Prostate gland (tissue), 2 donors: Measurements from ENCODE around the gene CKAP2L. TPM values are rescaled to one million over a fixed set of nuclear protein-coding genes. Genes with fewer than 3 reads are reported as not detected.

Source experiments
- DNase-seq: peaks from one replicate; pipeline ENCODE4 v3.0.0-alpha.2; 2019; ENCODE audit warnings: low spot score
- H3K27ac ChIP-seq, 2 donors: fragments of 200-600 bp; sonication (generic); 2 replicates each; pipeline ENCODE4 v1.5.1; 2017 to 2019
- H3K27me3 ChIP-seq: fragments of 200-600 bp; sonication (generic); replicated peaks from 2 replicates; pipeline ENCODE4 v1.5.1; 2019; ENCODE audit not compliant: insufficient read depth
- H3K36me3 ChIP-seq, 2 donors: fragments of 200-600 bp; sonication (generic); 1 replicate in 1 of 2; 2 replicates in 1 of 2; pipeline versions ENCODE4 v1.5.1 to v1.8.1; 2017 to 2019
- H3K4me1 ChIP-seq: fragments of 200-600 bp; sonication (generic); replicated peaks from 2 replicates; pipeline ENCODE4 v1.5.1; 2019
- H3K4me3 ChIP-seq, 2 donors: fragments of 200-600 bp; sonication (generic); 2 replicates each; pipeline ENCODE4 v1.5.1; 2017 to 2019
- H3K9me3 ChIP-seq: fragments of 200-600 bp; sonication (generic); 2 replicates; pipeline ENCODE4 v1.5.1; 2017
- POLR2A ChIP-seq: fragments of 450-650 bp; IDR thresholded peaks from one replicate; pipeline ENCODE4 v1.6.1; 2016; ENCODE audit warnings: antibody characterized with exemption, mild to moderate bottlenecking
- POLR2AphosphoS5 ChIP-seq: sonication (generic); formaldehyde crosslinking; IDR thresholded peaks from one replicate; pipeline ENCODE4 v1.6.1; 2017; ENCODE audit warnings: antibody characterized with exemption
- WGBS: methylation state at CpG from one replicate; pipeline ENCODE4 v1.1.5; 2018; 5-methylcytosine and 5-hydroxymethylcytosine counted together
- intact Hi-C: fragments of 100-400 bp; cut with DNase I; formaldehyde crosslinking; loops from one replicate; pipeline ENCODE4 v1.14.2; 2022
- total RNA-seq, 2 donors: library from RNA; depleted of rRNA; stranded (reverse); fragments of >200 nt; gene quantifications; one replicate each; pipeline ENCODE4 v1.1.0, GENCODE V29; 2016
- TF ChIP-seq, protein P1 (sequence below), 4 experiments: fragments of 200-600 bp in 2 of 4; fragments of 450-650 bp in 2 of 4; sonication (generic) in 2 of 4; IDR thresholded peaks; 1 replicate in 3 of 4; 2 replicates in 1 of 4; pipeline ENCODE4 v1.5.1; 2016 to 2019; ENCODE audit warnings: antibody characterized with exemption in 4 of 4, mild to moderate bottlenecking in 2 of 4, moderate library complexity in 2 of 4

The CKAP2L gene
- total RNA-seq, 2 donors from 2014 or later = 0.23 to 3.1 TPM

DNA sequence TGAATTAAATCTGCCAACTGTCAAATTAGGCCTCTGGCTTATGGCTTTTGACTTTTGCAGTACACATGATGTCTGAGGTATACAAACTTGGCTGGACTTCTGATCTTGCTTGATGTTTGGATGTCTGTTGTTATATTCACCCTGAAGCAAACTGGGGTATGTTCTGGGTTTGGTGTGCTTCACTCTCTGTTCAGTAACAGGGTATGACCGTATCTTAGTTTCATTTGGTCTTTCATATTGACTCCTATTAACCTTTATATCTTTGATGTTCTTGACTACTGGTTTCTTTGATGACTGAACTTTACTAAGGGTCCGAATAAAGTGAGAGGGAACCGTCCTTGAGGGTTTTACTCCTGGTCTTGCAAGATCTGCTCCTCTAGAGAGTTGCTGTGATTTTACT is 8.2 kb downstream of the CKAP2L start:
- TF ChIP-seq, protein P1, sequence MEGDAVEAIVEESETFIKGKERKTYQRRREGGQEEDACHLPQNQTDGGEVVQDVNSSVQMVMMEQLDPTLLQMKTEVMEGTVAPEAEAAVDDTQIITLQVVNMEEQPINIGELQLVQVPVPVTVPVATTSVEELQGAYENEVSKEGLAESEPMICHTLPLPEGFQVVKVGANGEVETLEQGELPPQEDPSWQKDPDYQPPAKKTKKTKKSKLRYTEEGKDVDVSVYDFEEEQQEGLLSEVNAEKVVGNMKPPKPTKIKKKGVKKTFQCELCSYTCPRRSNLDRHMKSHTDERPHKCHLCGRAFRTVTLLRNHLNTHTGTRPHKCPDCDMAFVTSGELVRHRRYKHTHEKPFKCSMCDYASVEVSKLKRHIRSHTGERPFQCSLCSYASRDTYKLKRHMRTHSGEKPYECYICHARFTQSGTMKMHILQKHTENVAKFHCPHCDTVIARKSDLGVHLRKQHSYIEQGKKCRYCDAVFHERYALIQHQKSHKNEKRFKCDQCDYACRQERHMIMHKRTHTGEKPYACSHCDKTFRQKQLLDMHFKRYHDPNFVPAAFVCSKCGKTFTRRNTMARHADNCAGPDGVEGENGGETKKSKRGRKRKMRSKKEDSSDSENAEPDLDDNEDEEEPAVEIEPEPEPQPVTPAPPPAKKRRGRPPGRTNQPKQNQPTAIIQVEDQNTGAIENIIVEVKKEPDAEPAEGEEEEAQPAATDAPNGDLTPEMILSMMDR (IDR thresholded peaks at IDR 0.05) = no peak
- TF ChIP-seq POLR2AphosphoS5 (no peak), POLR2A (no peak)
- Histone ChIP-seq H3K4me3 (no peak overlapping the region), H3K9me3 (no peaks in the 10 kb centered on the region), H3K4me1 (no peaks in the 10 kb centered on the region), H3K27me3 (no peaks in the 10 kb centered on the region), H3K27ac (no peak overlapping the region), H3K36me3 (no peaks in the 10 kb centered on the region)
- DNase-seq = no peak
- intact Hi-C loops = loop anchor here (10.0 kb wide), 1 partner anchor 199 kb away; no protein-coding TSS in a partner anchor
- WGBS = 74% methylated on average over 3 of the region's 3 CpGs

DNA sequence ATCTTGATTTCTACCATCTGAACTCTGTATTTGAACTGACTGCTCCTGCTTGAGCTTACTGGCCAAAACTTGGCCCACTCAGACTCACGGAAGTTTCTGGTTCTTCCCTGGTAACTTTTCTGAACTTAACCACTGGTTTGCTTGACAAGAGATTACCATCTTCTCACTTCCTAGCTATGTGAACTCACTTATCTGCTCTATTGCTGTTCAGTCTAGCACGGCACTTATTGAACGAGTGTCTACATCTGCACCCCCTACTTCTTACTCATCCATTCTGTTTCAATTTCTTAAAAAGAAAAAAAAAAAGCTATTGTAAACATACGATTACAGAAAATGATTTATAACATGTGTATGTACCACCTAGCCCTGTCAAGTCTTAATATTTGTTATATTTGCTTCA is 9.0 kb downstream of the CKAP2L start:
- Histone ChIP-seq H3K4me3 (no peak overlapping the region), H3K4me1 (no peaks in the 10 kb centered on the region), H3K9me3 (no peaks in the 10 kb centered on the region), H3K27ac (no peak overlapping the region), H3K36me3 (no peaks in the 10 kb centered on the region), H3K27me3 (no peaks in the 10 kb centered on the region)
- intact Hi-C loops = loop anchor here (10.0 kb wide), 1 partner anchor 199 kb away; no protein-coding TSS in a partner anchor
- TF ChIP-seq POLR2A (no peak), POLR2AphosphoS5 (no peak)
- TF ChIP-seq, protein P1 (IDR thresholded peaks at IDR 0.05) = no peak
- 76% methylated on average over 4 of the region's 4 CpGs for WGBS
- DNase-seq = no peak

DNA sequence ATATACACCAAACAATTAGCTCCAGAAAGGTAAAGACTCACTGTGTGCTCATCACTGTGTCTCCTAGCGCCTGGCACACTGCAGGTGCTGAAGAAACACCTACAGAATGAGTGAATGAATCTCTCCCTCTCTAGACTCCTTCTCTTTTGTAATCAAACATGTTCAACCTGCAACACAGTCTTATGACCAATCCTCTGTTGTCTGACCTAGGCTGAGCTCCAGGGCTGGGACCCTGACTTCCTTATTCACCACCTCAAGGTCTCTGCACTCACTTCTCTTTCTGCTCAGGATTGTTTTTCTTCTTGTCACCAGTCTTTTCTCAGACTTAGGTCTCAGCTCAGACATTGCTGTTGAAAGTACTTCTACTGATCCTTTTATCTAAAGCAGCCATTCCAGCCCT is 9.8 kb downstream of the CKAP2L start:
- Histone ChIP-seq H3K9me3 (no peaks in the 10 kb centered on the region), H3K27me3 (no peaks in the 10 kb centered on the region), H3K4me3 (no peak overlapping the region), H3K36me3 (no peaks in the 10 kb centered on the region), H3K27ac (no peak overlapping the region), H3K4me1 (no peaks in the 10 kb centered on the region)
- TF ChIP-seq, protein P1 (IDR thresholded peaks at IDR 0.05) = no peak
- TF ChIP-seq POLR2A (no peak), POLR2AphosphoS5 (no peak)
- WGBS = 93% methylated on average over 1 of the region's 1 CpG
- intact Hi-C loops = loop anchor here (10.0 kb wide), 1 partner anchor 200 kb away; no protein-coding TSS in a partner anchor
- DNase-seq = no peak

DNA sequence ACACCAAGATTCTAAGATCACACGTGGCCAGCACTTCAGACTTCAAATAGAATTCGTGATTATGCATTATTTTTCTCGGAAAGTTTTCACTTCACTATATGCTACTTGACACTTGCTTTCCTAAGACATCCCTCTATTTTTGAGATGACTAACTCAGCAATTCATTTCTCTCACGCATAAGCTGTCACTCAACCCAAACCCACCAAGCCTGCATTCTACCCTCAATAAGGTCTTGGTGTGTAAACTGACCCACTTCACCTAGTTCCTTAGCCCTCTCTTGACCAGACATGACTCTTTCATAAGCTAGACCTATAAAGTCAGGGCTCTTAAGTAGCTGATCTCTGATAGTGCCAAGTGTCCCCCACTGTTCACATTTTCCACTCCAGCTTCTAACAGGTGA is 11.7 kb downstream of the CKAP2L start:
- DNase-seq = no peak
- Histone ChIP-seq H3K9me3 (no peaks in the 10 kb centered on the region), H3K4me1 (no peaks in the 10 kb centered on the region), H3K27me3 (no peaks in the 10 kb centered on the region), H3K27ac (no peak overlapping the region), H3K36me3 (no peaks in the 10 kb centered on the region), H3K4me3 (no peak overlapping the region)
- intact Hi-C loops = loop anchor here (10.0 kb wide), 1 partner anchor 202 kb away; no protein-coding TSS in a partner anchor
- no peak for TF ChIP-seq POLR2AphosphoS5
- no peak for TF ChIP-seq POLR2A
- TF ChIP-seq, protein P1 (IDR thresholded peaks at IDR 0.05) = no peak
- WGBS = 75% methylated on average over 4 of the region's 4 CpGs

DNA sequence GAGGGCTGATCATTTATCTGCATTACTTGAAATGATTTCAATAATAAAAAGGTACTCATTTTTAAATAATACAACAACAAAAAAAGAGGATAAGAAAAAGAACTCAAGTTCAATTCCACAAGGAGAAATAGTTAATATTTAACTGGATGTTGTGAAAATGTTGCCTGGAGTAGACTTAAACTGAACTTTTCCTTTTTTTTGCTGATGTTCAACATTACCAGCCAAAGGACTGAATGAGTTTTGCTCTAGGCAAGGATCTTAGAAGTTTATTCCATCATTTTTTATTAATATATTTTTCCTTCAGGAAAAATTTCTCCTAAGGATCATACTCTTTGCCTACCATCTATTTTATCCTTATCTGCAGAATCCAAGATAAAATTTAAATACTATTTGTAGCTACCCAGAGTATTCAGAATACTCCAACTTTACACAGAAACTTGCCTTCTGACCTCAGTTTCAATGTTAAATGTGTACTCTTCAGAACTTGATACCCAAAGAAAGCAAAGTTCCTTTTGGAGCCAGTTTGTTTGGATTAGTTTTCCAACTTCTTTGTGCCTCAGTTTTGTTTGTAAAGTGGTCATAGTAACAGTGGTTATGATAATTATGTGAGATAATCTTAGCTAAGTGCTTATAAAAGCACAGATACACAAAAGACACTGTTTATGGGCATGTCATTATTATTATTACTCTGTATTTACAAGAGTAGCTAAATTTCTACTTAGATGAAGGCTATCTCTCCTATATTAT is 12.8 kb downstream of the CKAP2L start:
- H3K27me3 ChIP-seq = no peaks in the 10 kb centered on the region
- TF ChIP-seq, protein P1 (IDR thresholded peaks at IDR 0.05) = no peak
- no peak for TF ChIP-seq POLR2A
- TF ChIP-seq POLR2AphosphoS5 = no peak
- no peaks in the 10 kb centered on the region for H3K36me3 ChIP-seq
- H3K27ac ChIP-seq = no peak overlapping the region
- intact Hi-C loops = loop anchor here (10.0 kb wide), 1 partner anchor 203 kb away; no protein-coding TSS in a partner anchor
- H3K4me3 ChIP-seq = no peak overlapping the region
- DNase-seq = no peak
- H3K4me1 ChIP-seq = no peaks in the 10 kb centered on the region
- H3K9me3 ChIP-seq = no peaks in the 10 kb centered on the region
